PC-3 (cell line): Measurements from ENCODE around the gene RSU1. TPM values are rescaled to one million over a fixed set of nuclear protein-coding genes. Genes with fewer than 3 reads are reported as not detected.

Source experiments
- ATAC-seq: fragments of 200-7000 bp; cut with Tn5 transposase; 2 replicates; pipeline ENCODE4 v1.9.1; 2020; ENCODE audit warnings: mild to moderate bottlenecking, moderate library complexity
- BruUV-seq: library from RNA; stranded (reverse); fragments of 400-500 nt; replicated peaks from 2 replicates; lab custom pipeline; 2021; lab: Mats Ljungman, UMichigan
- CTCF ChIA-PET: fragments of 300-600 bp; sonication (Branson Sonifier 250); formaldehyde crosslinking; loops from one replicate; lab custom pipeline; 2022; ENCODE audit warnings: antibody characterized with exemption; lab: Charles Lee
- POLR2A ChIA-PET: fragments of 300-600 bp; sonication (Branson Sonifier 250); formaldehyde crosslinking; loops from one replicate; lab custom pipeline; 2022; ENCODE audit warnings: antibody characterized with exemption; ENCODE audit not compliant: unreplicated experiment; lab: Charles Lee
- DNase-seq: peaks from one replicate; pipeline ENCODE4 v3.0.0-alpha.2; 2015
- H2AFZ ChIP-seq: fragments of 300-600 bp; sonication (generic); 2 replicates; pipeline ENCODE4 v1.6.0; 2016; ENCODE audit warnings: antibody characterized with exemption, low read length
- H3F3A ChIP-seq: fragments of 300-600 bp; sonication (generic); one replicate; pipeline ENCODE4 v1.6.0; 2017; ENCODE audit warnings: antibody characterized with exemption, low read length, control low read depth, mild to moderate bottlenecking; ENCODE audit not compliant: unreplicated experiment
- H3K27ac ChIP-seq: fragments of 300-600 bp; sonication (generic); 2 replicates; pipeline ENCODE4 v1.5.1; 2016; ENCODE audit warnings: mild to moderate bottlenecking, low read length
- H3K27me3 ChIP-seq: fragments of 300-600 bp; sonication (generic); 2 replicates; pipeline ENCODE4 v1.6.1; 2016; ENCODE audit warnings: low read length, mixed read lengths
- H3K36me3 ChIP-seq: fragments of 300-600 bp; sonication (generic); 2 replicates; pipeline ENCODE4 v1.6.1; 2016; ENCODE audit warnings: low read depth, mixed run types, low read length, mixed read lengths
- H3K4me1 ChIP-seq: fragments of 300-600 bp; sonication (generic); 2 replicates; pipeline ENCODE4 v1.5.1; 2016; ENCODE audit warnings: low read length; ENCODE audit not compliant: insufficient read depth
- H3K4me2 ChIP-seq: fragments of 300-600 bp; sonication (generic); 2 replicates; pipeline ENCODE4 v1.6.0; 2016; ENCODE audit warnings: low read length
- H3K4me3 ChIP-seq: fragments of 300-600 bp; sonication (generic); 2 replicates; pipeline ENCODE4 v1.5.1; 2016; ENCODE audit warnings: mild to moderate bottlenecking, low read length, mixed read lengths
- H3K79me2 ChIP-seq: fragments of 300-600 bp; sonication (generic); 2 replicates; pipeline ENCODE4 v1.6.1; 2017; ENCODE audit warnings: low read length, mixed read lengths
- H3K9ac ChIP-seq: fragments of 300-600 bp; sonication (generic); 2 replicates; pipeline ENCODE4 v1.6.0; 2016; ENCODE audit warnings: mild to moderate bottlenecking, low read length
- H3K9me2 ChIP-seq: fragments of 300-600 bp; sonication (generic); replicated peaks from 2 replicates; pipeline ENCODE4 v1.6.1; 2016; ENCODE audit warnings: mixed run types, low read length, mixed read lengths
- H3K9me3 ChIP-seq: fragments of 300-600 bp; sonication (generic); 2 replicates; pipeline ENCODE4 v1.6.1; 2016; ENCODE audit warnings: low read length, mixed read lengths
- H4K20me1 ChIP-seq: fragments of 300-600 bp; sonication (generic); 2 replicates; pipeline ENCODE4 v1.6.1; 2016; ENCODE audit warnings: low read length, mixed read lengths
- EZH2 ChIP-seq: fragments of 300-600 bp; sonication (generic); IDR thresholded peaks from one replicate; pipeline ENCODE4 v1.6.1; 2017; ENCODE audit warnings: antibody characterized with exemption, mild to moderate bottlenecking, low read length; ENCODE audit not compliant: unreplicated experiment
- EZH2phosphoT487 ChIP-seq: fragments of 300-600 bp; sonication (generic); IDR thresholded peaks from 2 replicates; pipeline ENCODE4 v1.6.1; 2018; ENCODE audit warnings: mild to moderate bottlenecking, antibody characterized with exemption, low read length, borderline replicate concordance
- intact Hi-C: fragments of 100-400 bp; cut with micrococcal nuclease; formaldehyde crosslinking; loops from 2 replicates; pipeline ENCODE4 v1.9.0; 2023
- total RNA-seq: library from RNA; depleted of rRNA; stranded (reverse); fragments of >200 nt; gene quantifications from 2 replicates; pipeline ENCODE4 v1.2.3, GENCODE V29; 2014
- TF ChIP-seq, protein P1 (sequence below): fragments of 300-600 bp; sonication (generic); conservative IDR thresholded peaks from 2 replicates; pipeline ENCODE4 v1.5.1; 2017; ENCODE audit warnings: antibody characterized with exemption, low read depth, mild to moderate bottlenecking, low read length

The RSU1 gene
- total RNA-seq, 1 experiment from 2014 or later = 21.2 TPM

DNA sequence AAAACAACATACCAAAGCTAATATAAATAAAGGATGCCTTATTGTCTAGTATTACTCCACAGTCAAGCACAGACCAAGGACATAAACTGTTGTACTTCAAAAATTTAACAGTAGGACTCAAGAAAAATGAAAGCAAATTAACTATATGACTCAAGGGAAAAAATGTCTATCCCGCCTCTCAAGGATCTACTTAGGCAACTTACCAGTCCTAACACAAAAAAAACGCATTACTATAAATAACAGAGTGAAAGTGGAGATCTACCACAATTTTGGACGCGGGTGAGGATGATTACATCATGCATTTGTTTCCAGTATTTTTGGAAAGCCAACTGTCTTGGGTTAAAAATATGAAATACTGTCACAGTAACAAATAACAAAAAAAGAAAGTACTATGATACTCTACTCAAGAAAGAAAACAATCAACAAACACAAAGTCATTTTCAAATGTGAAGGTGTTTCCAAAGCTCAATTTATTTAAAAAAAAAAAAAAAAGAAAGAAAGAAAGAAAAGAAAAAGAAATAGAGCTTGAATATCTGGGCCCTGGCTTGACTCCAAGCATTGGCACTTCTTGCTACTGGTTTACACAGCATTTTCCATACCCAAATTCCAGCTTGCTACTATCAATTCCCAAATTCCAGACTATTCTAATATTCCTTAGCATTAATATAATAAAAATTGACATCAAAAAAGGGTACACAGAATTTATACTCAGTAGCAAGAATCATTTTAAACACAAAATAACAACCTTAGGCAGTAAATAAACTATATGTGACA is 99.4 kb downstream of the RSU1 start:
- ATAC-seq (no peak), DNase-seq (no peak)
- ChIA-PET POLR2A (no interaction called here), CTCF (no interaction called here)
- H3K27ac ChIP-seq = no peak overlapping the region
- intact Hi-C loops = no loop called here
- no peaks in the 10 kb centered on the region for H3K9me2 ChIP-seq
- no peaks in the 10 kb centered on the region for H3K27me3 ChIP-seq
- H3K4me3 ChIP-seq = no peak overlapping the region
- no peaks in the 10 kb centered on the region for H4K20me1 ChIP-seq
- H3K4me2 ChIP-seq = no peak overlapping the region
- no peak overlapping the region for H2AFZ ChIP-seq
- H3K36me3 ChIP-seq = no peaks in the 10 kb centered on the region
- TF ChIP-seq EZH2phosphoT487 (no peak), EZH2 (no peak)
- TF ChIP-seq, protein P1, sequence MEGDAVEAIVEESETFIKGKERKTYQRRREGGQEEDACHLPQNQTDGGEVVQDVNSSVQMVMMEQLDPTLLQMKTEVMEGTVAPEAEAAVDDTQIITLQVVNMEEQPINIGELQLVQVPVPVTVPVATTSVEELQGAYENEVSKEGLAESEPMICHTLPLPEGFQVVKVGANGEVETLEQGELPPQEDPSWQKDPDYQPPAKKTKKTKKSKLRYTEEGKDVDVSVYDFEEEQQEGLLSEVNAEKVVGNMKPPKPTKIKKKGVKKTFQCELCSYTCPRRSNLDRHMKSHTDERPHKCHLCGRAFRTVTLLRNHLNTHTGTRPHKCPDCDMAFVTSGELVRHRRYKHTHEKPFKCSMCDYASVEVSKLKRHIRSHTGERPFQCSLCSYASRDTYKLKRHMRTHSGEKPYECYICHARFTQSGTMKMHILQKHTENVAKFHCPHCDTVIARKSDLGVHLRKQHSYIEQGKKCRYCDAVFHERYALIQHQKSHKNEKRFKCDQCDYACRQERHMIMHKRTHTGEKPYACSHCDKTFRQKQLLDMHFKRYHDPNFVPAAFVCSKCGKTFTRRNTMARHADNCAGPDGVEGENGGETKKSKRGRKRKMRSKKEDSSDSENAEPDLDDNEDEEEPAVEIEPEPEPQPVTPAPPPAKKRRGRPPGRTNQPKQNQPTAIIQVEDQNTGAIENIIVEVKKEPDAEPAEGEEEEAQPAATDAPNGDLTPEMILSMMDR = no peak
- H3K9me3 ChIP-seq = no peaks in the 10 kb centered on the region
- H3K4me1 ChIP-seq = no peaks in the 10 kb centered on the region
- no peak overlapping the region for H3K9ac ChIP-seq
- no peaks in the 10 kb centered on the region for H3F3A ChIP-seq
- BruUV-seq = no TSS peak
- no peaks in the 10 kb centered on the region for H3K79me2 ChIP-seq

DNA sequence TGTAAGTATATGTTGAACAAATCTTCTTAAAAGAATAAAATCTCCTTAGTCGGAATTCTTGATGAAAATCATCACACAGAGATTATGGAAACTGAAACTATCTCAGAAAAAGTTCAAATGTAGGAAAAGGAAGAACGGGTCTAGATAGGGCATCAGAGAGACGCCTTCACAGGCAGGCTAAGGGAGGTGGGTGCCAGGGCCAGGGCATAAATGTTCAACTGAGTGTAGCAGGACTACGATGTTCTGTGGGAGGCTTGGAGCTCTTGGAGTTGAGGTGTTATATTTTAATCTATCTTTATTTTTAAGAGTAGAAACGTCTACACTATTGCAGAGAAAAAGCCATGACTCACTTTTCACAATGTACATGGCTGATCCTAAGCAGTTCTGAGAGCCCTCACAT is 101.2 kb downstream of the RSU1 start:
- POLR2A ChIA-PET = no interaction called here
- Histone ChIP-seq H3K4me2 (no peak overlapping the region), H3K36me3 (no peaks in the 10 kb centered on the region), H3K9me2 (no peaks in the 10 kb centered on the region), H3K9me3 (no peaks in the 10 kb centered on the region), H3K27ac (no peak overlapping the region), H3K4me1 (no peaks in the 10 kb centered on the region), H3K9ac (no peak overlapping the region), H3K27me3 (no peaks in the 10 kb centered on the region), H4K20me1 (no peaks in the 10 kb centered on the region), H2AFZ (no peak overlapping the region), H3K4me3 (no peak overlapping the region), H3K79me2 (no peaks in the 10 kb centered on the region), H3F3A (no peaks in the 10 kb centered on the region)
- no peak for ATAC-seq
- TF ChIP-seq EZH2phosphoT487 = no peak
- TF ChIP-seq, protein P1 = no peak
- no peak for TF ChIP-seq EZH2
- intact Hi-C loops = no loop called here
- no peak for DNase-seq
- CTCF ChIA-PET = no interaction called here
- BruUV-seq = no TSS peak

GRCh38 chr10:16713290-16713689 is 103.9 kb downstream of the RSU1 start:
- intact Hi-C loops = no loop called here
- Histone ChIP-seq H4K20me1 (no peaks in the 10 kb centered on the region), H3K4me1 (no peaks in the 10 kb centered on the region), H2AFZ (no peak overlapping the region), H3K27me3 (no peaks in the 10 kb centered on the region), H3K79me2 (no peaks in the 10 kb centered on the region), H3K9me2 (no peaks in the 10 kb centered on the region), H3K27ac (no peak overlapping the region), H3F3A (no peaks in the 10 kb centered on the region), H3K4me2 (no peak overlapping the region), H3K4me3 (no peak overlapping the region), H3K9ac (no peak overlapping the region), H3K36me3 (no peaks in the 10 kb centered on the region), H3K9me3 (no peaks in the 10 kb centered on the region)
- TF ChIP-seq EZH2phosphoT487 (no peak), EZH2 (no peak)
- TF ChIP-seq, protein P1 = no peak
- ATAC-seq (no peak), DNase-seq (no peak)
- ChIA-PET CTCF (no interaction called here), POLR2A (no interaction called here)
- BruUV-seq = no TSS peak
